ENCODE results near the gene SDC3.

SDC3 gene

GRCh38 chr1:30903343-30904034, 5.1 kb downstream of the SDC3 start:
- no peak for DNase-seq

- DNase-seq = no peak
Observed at GRCh38 chr1:30902593-30903290, 5.8 kb downstream of the SDC3 start.

GRCh38 chr1:30901798-30902581, 6.6 kb downstream of the SDC3 start:
- DNase-seq = no peak

- no peak for DNase-seq
Observed at GRCh38 chr1:30900931-30901560, 7.5 kb downstream of the SDC3 start.

GRCh38 chr1:30900486-30900885, 8.1 kb downstream of the SDC3 start:
- DNase-seq = no peak

- no peak for DNase-seq
Observed at GRCh38 chr1:30899577-30900389, 8.8 kb downstream of the SDC3 start.

- no peak for DNase-seq
Observed at GRCh38 chr1:30898031-30898815, 10.3 kb downstream of the SDC3 start.

- no peak for DNase-seq
Observed at GRCh38 chr1:30896905-30897304, 11.7 kb downstream of the SDC3 start.

GRCh38 chr1:30895944-30896660, 12.5 kb downstream of the SDC3 start:
- DNase-seq = no peak

- no peak for DNase-seq
Observed at GRCh38 chr1:30895382-30895943, 13.1 kb downstream of the SDC3 start.

- DNase-seq = no peak
Observed at GRCh38 chr1:30894508-30894973, 14.0 kb downstream of the SDC3 start.

- DNase-seq = no peak
Observed at GRCh38 chr1:30893776-30894507, 14.6 kb downstream of the SDC3 start.

GRCh38 chr1:30892671-30893073, 15.9 kb downstream of the SDC3 start:
- no peak for DNase-seq

GRCh38 chr1:30891227-30891552, 17.4 kb downstream of the SDC3 start:
- no peak for DNase-seq

- DNase-seq = no peak
Observed at GRCh38 chr1:30890502-30891226, 17.9 kb downstream of the SDC3 start.

GRCh38 chr1:30889511-30889910, 19.0 kb downstream of the SDC3 start:
- no peak for DNase-seq

- DNase-seq = no peak
Observed at GRCh38 chr1:30888975-30889374, 19.6 kb downstream of the SDC3 start.

GRCh38 chr1:30888391-30888790, 20.2 kb downstream of the SDC3 start:
- DNase-seq = no peak

Data from activated CD4-positive, alpha-beta T cell treated with anti-CD3 and anti-CD28 coated beads, Interleukin-2, amount 50 U/mL, for 4 hours (primary cell).